Bronchial epithelial cell (primary cell): ENCODE results near the gene TOLLIP. TPM values are rescaled to one million over a fixed set of nuclear protein-coding genes. Genes with fewer than 3 reads are reported as not detected.
"Not testable (repeated sequence)": the region's sequence is repeated elsewhere in the genome, so short reads cannot be mapped to it uniquely, and the experiment has no call there.

Experiments
- DNase-seq: peaks from one replicate; pipeline ENCODE4 v3.0.0-alpha.2; 2010; ENCODE audit warnings: low read depth
- FAIRE-seq: peaks from 2 replicates; lab custom pipeline; 2011; peaks lifted over from hg19 to GRCh38; lab: Jason Lieb, UNC
- H3K27me3 ChIP-seq: 2 replicates; pipeline ENCODE4 v1.5.1; 2011; ENCODE audit warnings: low read length; ENCODE audit not compliant: control insufficient read depth, insufficient read depth
- H3K36me3 ChIP-seq: 2 replicates; pipeline ENCODE4 v1.5.1; 2011; ENCODE audit warnings: low read length; ENCODE audit not compliant: control insufficient read depth, insufficient read depth
- H3K4me3 ChIP-seq: 2 replicates; pipeline ENCODE4 v1.5.1; 2011; ENCODE audit warnings: mild to moderate bottlenecking, low read depth, low read length, control low read depth
- CTCF ChIP-seq: IDR thresholded peaks from 2 replicates; pipeline ENCODE4 v1.5.1; 2011; ENCODE audit warnings: mild to moderate bottlenecking, moderate library complexity, low read length, control low read depth, inconsistent platforms; ENCODE audit not compliant: insufficient read depth, severe bottlenecking
- total RNA-seq: library from RNA; depleted of rRNA; stranded (reverse); fragments of >200 nt; gene quantifications from 2 replicates; pipeline ENCODE4 v1.2.1, GENCODE V29; 2014

TOLLIP gene
- total RNA-seq, 1 donor from 2014 or later = 43.4 TPM

- H3K36me3 ChIP-seq = no peaks in the 10 kb centered on the region
- TF ChIP-seq CTCF = no peak
- H3K27me3 ChIP-seq = peaks cover 1% of the 10 kb centered on the region
- DNase-seq (no peak), FAIRE-seq (no peak)
- H3K4me3 ChIP-seq = no peak overlapping the region
Observed at GRCh38 chr11:1348796-1349326, 39.4 kb upstream of the TOLLIP start.

- DNase-seq = no peak
- Histone ChIP-seq H3K36me3 (no peaks in the 10 kb centered on the region), H3K27me3 (peaks cover 1% of the 10 kb centered on the region), H3K4me3 (no peak overlapping the region)
- no peak for FAIRE-seq
- TF ChIP-seq CTCF = no peak
Observed at GRCh38 chr11:1348146-1348795, 38.8 kb upstream of the TOLLIP start.

- H3K27me3 ChIP-seq, H3K36me3 ChIP-seq, FAIRE-seq: not testable (repeated sequence)
Observed at GRCh38 chr11:1347411-1347999, 38.1 kb upstream of the TOLLIP start.

GRCh38 chr11:1346669-1347390 is 37.4 kb upstream of the TOLLIP start:
- no peak for TF ChIP-seq CTCF
- H3K27me3 ChIP-seq = peaks cover 1% of the 10 kb centered on the region
- FAIRE-seq (no peak), DNase-seq (no peak)
- no peak overlapping the region for H3K4me3 ChIP-seq
- H3K36me3 ChIP-seq = no peaks in the 10 kb centered on the region

More at GRCh38 chr11:1347411-1347999, 38.1 kb upstream of the TOLLIP start:
- DNase-seq, H3K4me3 ChIP-seq: not testable (repeated sequence)

GRCh38 chr11:1345737-1346513 is 36.5 kb upstream of the TOLLIP start:
- no peak overlapping the region for H3K4me3 ChIP-seq
- peaks cover 1% of the 10 kb centered on the region for H3K27me3 ChIP-seq
- H3K36me3 ChIP-seq = no peaks in the 10 kb centered on the region
- FAIRE-seq (no peak), DNase-seq (no peak)
- TF ChIP-seq CTCF = no peak
